GM12875 (cell line): Measurements from ENCODE around the gene HELZ2.

Experiments
- H3K4me3 ChIP-seq: one replicate; pipeline ENCODE4 v1.5.1; 2011; ENCODE audit warnings: low read depth, low read length, control low read depth
- TF ChIP-seq, protein P1 (sequence below): IDR thresholded peaks from 2 replicates; pipeline ENCODE4 v1.5.1; 2011; ENCODE audit warnings: low read depth, mild to moderate bottlenecking, control low read depth, inconsistent platforms, low read length, moderate library complexity, borderline replicate concordance; ENCODE audit not compliant: insufficient read depth

HELZ2 gene

GRCh38 chr20:63589261-63590217 lies 15.5 kb upstream of the HELZ2 start:
- TF ChIP-seq, protein P1, sequence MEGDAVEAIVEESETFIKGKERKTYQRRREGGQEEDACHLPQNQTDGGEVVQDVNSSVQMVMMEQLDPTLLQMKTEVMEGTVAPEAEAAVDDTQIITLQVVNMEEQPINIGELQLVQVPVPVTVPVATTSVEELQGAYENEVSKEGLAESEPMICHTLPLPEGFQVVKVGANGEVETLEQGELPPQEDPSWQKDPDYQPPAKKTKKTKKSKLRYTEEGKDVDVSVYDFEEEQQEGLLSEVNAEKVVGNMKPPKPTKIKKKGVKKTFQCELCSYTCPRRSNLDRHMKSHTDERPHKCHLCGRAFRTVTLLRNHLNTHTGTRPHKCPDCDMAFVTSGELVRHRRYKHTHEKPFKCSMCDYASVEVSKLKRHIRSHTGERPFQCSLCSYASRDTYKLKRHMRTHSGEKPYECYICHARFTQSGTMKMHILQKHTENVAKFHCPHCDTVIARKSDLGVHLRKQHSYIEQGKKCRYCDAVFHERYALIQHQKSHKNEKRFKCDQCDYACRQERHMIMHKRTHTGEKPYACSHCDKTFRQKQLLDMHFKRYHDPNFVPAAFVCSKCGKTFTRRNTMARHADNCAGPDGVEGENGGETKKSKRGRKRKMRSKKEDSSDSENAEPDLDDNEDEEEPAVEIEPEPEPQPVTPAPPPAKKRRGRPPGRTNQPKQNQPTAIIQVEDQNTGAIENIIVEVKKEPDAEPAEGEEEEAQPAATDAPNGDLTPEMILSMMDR = no peak
- no peak overlapping the region for H3K4me3 ChIP-seq

- H3K4me3 ChIP-seq = no peak overlapping the region
- TF ChIP-seq, protein P1 = no peak
These were observed 14.6 kb upstream of the HELZ2 start for GRCh38 chr20:63588641-63589041.

- TF ChIP-seq, protein P1 = no peak
- no peak overlapping the region for H3K4me3 ChIP-seq
These were observed 13.9 kb upstream of the HELZ2 start for GRCh38 chr20:63587776-63588591.

DNA sequence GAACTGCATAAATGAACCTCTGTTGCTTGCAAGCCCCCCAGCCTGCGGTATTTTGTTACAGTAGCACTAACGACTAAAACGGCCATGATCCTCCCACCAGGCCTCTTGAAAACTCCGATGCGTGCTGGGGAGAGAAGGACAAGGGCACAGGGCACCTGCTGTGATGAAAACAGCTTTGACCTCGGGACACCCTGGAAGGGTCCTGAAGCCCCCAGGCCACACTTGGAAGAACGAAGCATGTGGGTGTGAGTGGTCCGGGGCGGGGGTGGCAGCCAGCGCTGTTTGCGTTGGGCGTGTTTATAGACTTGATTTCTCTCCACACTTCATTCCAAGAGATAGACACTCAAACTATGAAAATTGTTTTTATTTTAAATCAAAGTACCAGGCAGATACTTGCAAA lies 13.2 kb upstream of the HELZ2 start:
- no peak overlapping the region for H3K4me3 ChIP-seq
- TF ChIP-seq, protein P1 = no peak

DNA sequence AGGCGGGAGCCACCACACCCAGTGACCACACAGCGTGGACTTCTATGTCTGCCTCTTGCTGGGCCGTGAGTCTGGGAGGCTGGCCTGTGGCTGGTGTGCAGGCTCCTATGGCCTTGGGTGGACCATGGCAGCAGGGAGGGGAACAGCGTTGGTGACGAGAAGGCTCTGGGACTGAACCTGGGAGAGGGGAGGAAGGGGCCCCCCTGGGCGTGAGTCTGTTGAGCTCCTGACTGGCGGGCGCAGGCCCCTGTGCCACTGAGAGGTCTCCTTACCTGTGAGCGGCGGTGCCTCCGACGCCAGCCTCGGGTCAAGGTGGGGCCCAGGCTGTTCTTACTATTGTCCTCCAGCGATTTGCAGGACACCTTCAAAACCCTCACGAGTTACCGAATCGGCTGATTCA lies 12.8 kb upstream of the HELZ2 start:
- H3K4me3 ChIP-seq = no peak overlapping the region
- TF ChIP-seq, protein P1 = no peak

GRCh38 chr20:63585616-63586565 lies 11.9 kb upstream of the HELZ2 start:
- no peak overlapping the region for H3K4me3 ChIP-seq
- TF ChIP-seq, protein P1 = no peak
